GM12878 (cell line): ENCODE data around the gene KIFAP3. TPM values are rescaled to one million over a fixed set of nuclear protein-coding genes. Genes with fewer than 3 reads are reported as not detected.

Experiments
- ATAC-seq: fragments of 200-7000 bp; cut with Tn5 transposase; 3 replicates; pipeline ENCODE4 v1.9.1; 2020; ENCODE audit warnings: mild to moderate bottlenecking, moderate library complexity
- BruUV-seq: library from RNA; stranded (reverse); fragments of 400-500 nt; replicated peaks from 2 replicates; lab custom pipeline; 2021; lab: Mats Ljungman, UMichigan
- CTCF ChIA-PET: fragments of 300-600 bp; sonication (Branson Sonifier 250); formaldehyde crosslinking; extraction: SDS; loops from one replicate; lab custom pipeline; 2021; ENCODE audit warnings: inconsistent platforms; lab: Yijun Ruan, JAX
- POLR2A ChIA-PET: fragments of 350-600 bp; formaldehyde crosslinking; extraction: SDS; loops from one replicate; lab custom pipeline; 2021; ENCODE audit warnings: inconsistent platforms; lab: Charles Lee
- RAD21 ChIA-PET: fragments of 300-600 bp; sonication (Branson Sonifier 250); formaldehyde crosslinking; loops from one replicate; lab custom pipeline; 2023; ENCODE audit warnings: antibody characterized with exemption; ENCODE audit not compliant: unreplicated experiment; lab: Charles Lee
- SMC1A ChIA-PET: fragments of 300-600 bp; sonication (Branson Sonifier 250); formaldehyde crosslinking; loops from one replicate; lab custom pipeline; 2023; ENCODE audit not compliant: unreplicated experiment, uncharacterized antibody; lab: Charles Lee
- DNase-seq: peaks from one replicate; pipeline ENCODE4 v3.0.0-alpha.2; 2011; ENCODE audit warnings: low read depth, low spot score
- FAIRE-seq: peaks from 3 replicates; lab custom pipeline; 2011; peaks lifted over from hg19 to GRCh38; lab: Jason Lieb, UNC
- H2AFZ ChIP-seq: 2 replicates; pipeline ENCODE4 v1.6.0; 2011; ENCODE audit warnings: low read depth, low read length, control low read depth; ENCODE audit not compliant: control insufficient read depth
- H3K27ac ChIP-seq: 2 replicates; pipeline ENCODE4 v1.5.1; 2011; ENCODE audit warnings: control low read depth; ENCODE audit not compliant: control insufficient read depth, insufficient read depth
- H3K27me3 ChIP-seq, 2 experiments: replicated peaks in 1 of 2; 2 replicates each; pipeline versions ENCODE4 v1.6.0 to v1.6.1; 2011; ENCODE audit warnings: low read length in 1 of 2; ENCODE audit not compliant: control insufficient read depth in 2 of 2, insufficient read depth in 2 of 2
- H3K36me3 ChIP-seq, 2 experiments: 2 replicates each; pipeline ENCODE4 v1.5.1; 2011; ENCODE audit warnings: low read length in 1 of 2; ENCODE audit not compliant: control insufficient read depth in 2 of 2, insufficient read depth in 2 of 2
- H3K4me1 ChIP-seq: 2 replicates; pipeline ENCODE4 v1.6.1; 2011; ENCODE audit warnings: mild to moderate bottlenecking, low read length, moderate library complexity, mixed read lengths; ENCODE audit not compliant: control insufficient read depth, insufficient read depth
- H3K4me2 ChIP-seq: 2 replicates; pipeline ENCODE4 v1.6.0; 2011; ENCODE audit warnings: control low read depth; ENCODE audit not compliant: control insufficient read depth, insufficient read depth
- H3K4me3 ChIP-seq: fragments of 200-600 bp; sonication (generic); 2 replicates; pipeline ENCODE4 v1.5.1; 2016
- H3K79me2 ChIP-seq: 2 replicates; pipeline ENCODE4 v1.6.0; 2011; ENCODE audit warnings: low read length; ENCODE audit not compliant: control insufficient read depth, insufficient read depth
- H3K9ac ChIP-seq: 2 replicates; pipeline ENCODE4 v1.8.0; 2011; ENCODE audit warnings: low read length, control low read depth, mixed read lengths; ENCODE audit not compliant: control insufficient read depth, insufficient read depth
- H3K9me3 ChIP-seq: replicated peaks from 3 replicates; pipeline ENCODE4 v1.5.1; 2011; ENCODE audit warnings: mild to moderate bottlenecking, low read length; ENCODE audit not compliant: control insufficient read depth, insufficient read depth
- H4K20me1 ChIP-seq: 2 replicates; pipeline ENCODE4 v1.6.0; 2011; ENCODE audit not compliant: control insufficient read depth, insufficient read depth
- CHD2 ChIP-seq: IDR thresholded peaks from 2 replicates; pipeline ENCODE4 v1.6.1; 2011; ENCODE audit warnings: low read depth, low read length, improper control_type of control experiment, borderline replicate concordance
- EP300 ChIP-seq, 2 experiments: fragments of 150-350 bp in 1 of 2; IDR thresholded peaks; 2 replicates each; pipeline ENCODE4 v1.6.1; 2011 to 2012; ENCODE audit warnings: low read depth in 2 of 2, low read length in 2 of 2, borderline replicate concordance in 1 of 2, improper control_type of control experiment in 1 of 2, inconsistent platforms in 1 of 2; ENCODE audit not compliant: control insufficient read depth in 1 of 2
- MYC ChIP-seq: IDR thresholded peaks from 2 replicates; pipeline ENCODE4 v1.6.1; 2011; ENCODE audit warnings: mild to moderate bottlenecking, low read length, moderate library complexity, inconsistent platforms; ENCODE audit not compliant: insufficient read depth, insufficient replicate concordance, insufficient read length, severe bottlenecking
- NR2C1 ChIP-seq: fragments of 450-650 bp; IDR thresholded peaks from 2 replicates; pipeline ENCODE4 v1.6.1; 2017; ENCODE audit warnings: antibody characterized with exemption, mild to moderate bottlenecking, moderate library complexity
- PAX5 ChIP-seq: IDR thresholded peaks from 2 replicates; pipeline ENCODE4 v1.6.1; 2011; ENCODE audit warnings: low read depth, low read length, borderline replicate concordance
- SMAD5 ChIP-seq: IDR thresholded peaks from 2 replicates; pipeline ENCODE4 v1.6.1; 2016; ENCODE audit warnings: antibody characterized with exemption, low read depth
- SMC3 ChIP-seq: IDR thresholded peaks from 2 replicates; pipeline ENCODE4 v1.6.1; 2011; ENCODE audit warnings: low read length, improper control_type of control experiment, borderline replicate concordance
- WGBS: methylation state at CpG from one replicate; pipeline ENCODE4 v1.1.6; 2016; ENCODE audit warnings: low lambda C conversion rate; ENCODE audit not compliant: insufficient replicate concordance, insufficient coverage; ENCODE audit errors: missing lambda C conversion rate; 5-methylcytosine and 5-hydroxymethylcytosine counted together
- in situ Hi-C: fragments of 300-500 bp; cut with MboI; formaldehyde crosslinking; loops from 9 replicates; pipeline ENCODE4 v1.14.3; 2018; ENCODE audit warnings: mixed read lengths
- intact Hi-C: fragments of 100-400 bp; cut with micrococcal nuclease; formaldehyde crosslinking; loops from one replicate; pipeline ENCODE4 v1.14.2; 2022; ENCODE audit not compliant: unreplicated experiment
- polyA plus RNA-seq, 11 experiments: library from polyadenylated mRNA; depleted of rRNA in 4 of 11; unstranded in 6 of 11; stranded (reverse) in 5 of 11; fragments of >200 nt; fragmentation: Nextera tagmentation in 4 of 11; fragmentation: Illumina TruSeq in 1 of 11; extraction: Ambion mirVana in 4 of 11; extraction: Trizol in 1 of 11; gene quantifications; 1 replicate in 1 of 11; 2 replicates in 10 of 11; pipeline versions ENCODE4 v1.2.1 to v1.2.3, GENCODE V29; 2011 to 2016; ENCODE audit warnings: inconsistent platforms in 2 of 11, missing spikeins in 2 of 11, low read depth in 1 of 11
- total RNA-seq, 4 experiments: library from RNA; depleted of rRNA in 3 of 4; stranded (reverse); fragments of >200 nt in 3 of 4; fragmentation: Illumina TruSeq in 1 of 4; extraction: Trizol in 1 of 4; gene quantifications; 2 replicates each; pipeline versions ENCODE4 v1.2.1 to v1.2.3, GENCODE V29; 2013 to 2021
- TF ChIP-seq, protein P1 (sequence below): fragments of 450-650 bp; IDR thresholded peaks from 2 replicates; pipeline ENCODE4 v1.6.1; 2017; ENCODE audit warnings: mild to moderate bottlenecking, moderate library complexity
- TF ChIP-seq, protein P2 (sequence below): IDR thresholded peaks from 2 replicates; pipeline ENCODE4 v1.6.1; 2012; ENCODE audit warnings: low read depth, low read length, improper control_type of control experiment

Gene KIFAP3
- total and polyA plus RNA-seq, 10 of the 15 experiments (the other 5 are each of a cell fraction or from before 2014, with no cell fraction given) = 13.7 to 100 (median 18.9) TPM

DNA sequence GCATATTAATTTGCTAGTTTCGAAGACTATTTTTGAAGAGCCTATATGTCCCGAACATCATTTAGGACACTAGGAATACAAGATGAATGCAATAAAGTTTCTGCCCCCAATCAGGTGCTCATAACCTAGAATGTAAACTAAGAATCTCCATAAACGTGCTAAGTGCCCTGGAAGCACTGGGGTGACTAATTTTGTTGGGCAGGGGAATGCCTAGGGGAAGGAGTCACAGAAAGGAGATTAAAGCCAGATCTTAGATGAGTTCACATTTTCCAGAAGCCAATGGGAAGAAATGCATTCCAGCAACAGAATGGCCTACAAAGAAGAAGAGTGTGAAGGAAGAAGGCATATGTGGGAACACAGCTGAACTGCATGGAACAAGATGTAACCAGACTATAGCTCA lies 200.3 kb downstream of the KIFAP3 start:
- WGBS = 71% methylated on average over 3 of the region's 3 CpGs
- ChIA-PET POLR2A (interaction anchor here (1.2 kb wide), 1 partner anchor 35 kb away, joined by 3 read pairs; no protein-coding TSS in a partner anchor), RAD21 (no interaction called here), CTCF (no interaction called here), SMC1A (no interaction called here)
- FAIRE-seq (no peak), ATAC-seq (no peak), DNase-seq (no peak)
- Histone ChIP-seq H3K27me3 (no peaks in the 10 kb centered on the region), H3K4me2 (no peak overlapping the region), H3K27ac (no peak overlapping the region), H3K9me3 (peaks cover 3% of the 10 kb centered on the region; the same call in 2 of the 3 replicates), H4K20me1 (no peaks in the 10 kb centered on the region), H3K36me3 (peaks cover 13 to 52% of the 10 kb centered on the region in 2 experiments), H3K79me2 (no peaks in the 10 kb centered on the region), H3K4me3 (no peak overlapping the region), H2AFZ (no peak overlapping the region), H3K4me1 (peaks cover 5% of the 10 kb centered on the region), H3K9ac (no peak overlapping the region)
- intact Hi-C loops (no loop called here), in situ Hi-C loops (no loop called here)
- BruUV-seq = no TSS peak
- no peak for TF ChIP-seq MYC
- TF ChIP-seq NR2C1 = no peak
- no peak for TF ChIP-seq PAX5
- TF ChIP-seq SMAD5 = no peak
- TF ChIP-seq SMC3 = no peak
- no peak for TF ChIP-seq CHD2
- TF ChIP-seq, protein P1, sequence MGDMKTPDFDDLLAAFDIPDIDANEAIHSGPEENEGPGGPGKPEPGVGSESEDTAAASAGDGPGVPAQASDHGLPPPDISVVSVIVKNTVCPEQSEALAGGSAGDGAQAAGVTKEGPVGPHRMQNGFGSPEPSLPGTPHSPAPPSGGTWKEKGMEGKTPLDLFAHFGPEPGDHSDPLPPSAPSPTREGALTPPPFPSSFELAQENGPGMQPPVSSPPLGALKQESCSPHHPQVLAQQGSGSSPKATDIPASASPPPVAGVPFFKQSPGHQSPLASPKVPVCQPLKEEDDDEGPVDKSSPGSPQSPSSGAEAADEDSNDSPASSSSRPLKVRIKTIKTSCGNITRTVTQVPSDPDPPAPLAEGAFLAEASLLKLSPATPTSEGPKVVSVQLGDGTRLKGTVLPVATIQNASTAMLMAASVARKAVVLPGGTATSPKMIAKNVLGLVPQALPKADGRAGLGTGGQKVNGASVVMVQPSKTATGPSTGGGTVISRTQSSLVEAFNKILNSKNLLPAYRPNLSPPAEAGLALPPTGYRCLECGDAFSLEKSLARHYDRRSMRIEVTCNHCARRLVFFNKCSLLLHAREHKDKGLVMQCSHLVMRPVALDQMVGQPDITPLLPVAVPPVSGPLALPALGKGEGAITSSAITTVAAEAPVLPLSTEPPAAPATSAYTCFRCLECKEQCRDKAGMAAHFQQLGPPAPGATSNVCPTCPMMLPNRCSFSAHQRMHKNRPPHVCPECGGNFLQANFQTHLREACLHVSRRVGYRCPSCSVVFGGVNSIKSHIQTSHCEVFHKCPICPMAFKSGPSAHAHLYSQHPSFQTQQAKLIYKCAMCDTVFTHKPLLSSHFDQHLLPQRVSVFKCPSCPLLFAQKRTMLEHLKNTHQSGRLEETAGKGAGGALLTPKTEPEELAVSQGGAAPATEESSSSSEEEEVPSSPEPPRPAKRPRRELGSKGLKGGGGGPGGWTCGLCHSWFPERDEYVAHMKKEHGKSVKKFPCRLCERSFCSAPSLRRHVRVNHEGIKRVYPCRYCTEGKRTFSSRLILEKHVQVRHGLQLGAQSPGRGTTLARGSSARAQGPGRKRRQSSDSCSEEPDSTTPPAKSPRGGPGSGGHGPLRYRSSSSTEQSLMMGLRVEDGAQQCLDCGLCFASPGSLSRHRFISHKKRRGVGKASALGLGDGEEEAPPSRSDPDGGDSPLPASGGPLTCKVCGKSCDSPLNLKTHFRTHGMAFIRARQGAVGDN = no peak
- TF ChIP-seq, protein P2, sequence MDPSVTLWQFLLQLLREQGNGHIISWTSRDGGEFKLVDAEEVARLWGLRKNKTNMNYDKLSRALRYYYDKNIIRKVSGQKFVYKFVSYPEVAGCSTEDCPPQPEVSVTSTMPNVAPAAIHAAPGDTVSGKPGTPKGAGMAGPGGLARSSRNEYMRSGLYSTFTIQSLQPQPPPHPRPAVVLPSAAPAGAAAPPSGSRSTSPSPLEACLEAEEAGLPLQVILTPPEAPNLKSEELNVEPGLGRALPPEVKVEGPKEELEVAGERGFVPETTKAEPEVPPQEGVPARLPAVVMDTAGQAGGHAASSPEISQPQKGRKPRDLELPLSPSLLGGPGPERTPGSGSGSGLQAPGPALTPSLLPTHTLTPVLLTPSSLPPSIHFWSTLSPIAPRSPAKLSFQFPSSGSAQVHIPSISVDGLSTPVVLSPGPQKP = no peak
- no peak for TF ChIP-seq EP300 (IDR thresholded peaks at IDR 0.05; ENCODE audit: borderline replicate concordance in 1 of 2, control insufficient read depth in 1 of 2, low read depth in 2 of 2, low read length in 2 of 2)
